ENCODE results near the gene TNS4. TPM values are rescaled to one million over a fixed set of nuclear protein-coding genes. Genes with fewer than 3 reads are reported as not detected.

Gene TNS4
- total RNA-seq, 4 donors from 2014 or later: 34.6 to 104 (median 71.1) TPM

DNA sequence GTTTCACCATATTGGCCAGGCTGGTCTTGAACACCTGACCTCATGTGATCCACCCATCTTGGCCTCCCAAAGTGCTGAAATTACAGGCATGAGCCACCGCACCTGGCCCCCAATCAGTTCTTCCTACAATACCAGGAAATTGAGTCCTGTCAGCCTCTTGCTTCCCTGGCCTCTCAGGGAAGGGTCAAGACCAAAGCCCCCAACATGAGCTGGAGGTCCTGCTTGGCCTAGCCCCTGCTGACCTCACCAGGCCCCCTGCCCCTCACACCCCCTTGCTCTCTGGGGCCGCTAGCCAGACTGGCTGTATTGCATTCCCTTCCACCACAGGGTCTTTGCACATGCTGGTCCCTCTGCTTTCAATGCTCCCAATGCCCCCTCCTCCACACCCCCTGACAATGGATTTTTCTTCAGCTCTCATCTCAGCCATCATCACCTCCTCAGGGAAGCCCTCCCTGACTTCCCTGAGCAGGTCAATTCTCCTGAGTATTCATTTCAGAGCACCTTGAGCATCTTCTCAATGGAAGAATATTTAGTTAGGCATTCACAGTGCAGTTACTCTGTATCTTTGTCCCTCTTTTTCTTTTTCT is 34.0 kb downstream of the TNS4 start:
- H3K4me1 ChIP-seq: peaks cover 0 to 32% (median 22%) of the 10 kb centered on the region in 3 donors
- H3K27me3 ChIP-seq: peaks cover 0 to 7% (median 0%) of the 10 kb centered on the region in 4 donors
- no peaks in the 10 kb centered on the region for H3K36me3 ChIP-seq
- intact Hi-C loops (cut with DNase I): no loop called here
- no peak for TF ChIP-seq CTCF (IDR thresholded peaks at IDR 0.05)
- no peak for TF ChIP-seq POLR2A (IDR thresholded peaks at IDR 0.05)
- H3K9me3 ChIP-seq: no peaks in the 10 kb centered on the region
- DNase-seq: no peak
- no peak overlapping the region for H3K4me3 ChIP-seq
- 88 to 90% methylated on average over 2 of the region's 2 CpGs for WGBS, 2 donors
- no peak overlapping the region for H3K27ac ChIP-seq

DNA sequence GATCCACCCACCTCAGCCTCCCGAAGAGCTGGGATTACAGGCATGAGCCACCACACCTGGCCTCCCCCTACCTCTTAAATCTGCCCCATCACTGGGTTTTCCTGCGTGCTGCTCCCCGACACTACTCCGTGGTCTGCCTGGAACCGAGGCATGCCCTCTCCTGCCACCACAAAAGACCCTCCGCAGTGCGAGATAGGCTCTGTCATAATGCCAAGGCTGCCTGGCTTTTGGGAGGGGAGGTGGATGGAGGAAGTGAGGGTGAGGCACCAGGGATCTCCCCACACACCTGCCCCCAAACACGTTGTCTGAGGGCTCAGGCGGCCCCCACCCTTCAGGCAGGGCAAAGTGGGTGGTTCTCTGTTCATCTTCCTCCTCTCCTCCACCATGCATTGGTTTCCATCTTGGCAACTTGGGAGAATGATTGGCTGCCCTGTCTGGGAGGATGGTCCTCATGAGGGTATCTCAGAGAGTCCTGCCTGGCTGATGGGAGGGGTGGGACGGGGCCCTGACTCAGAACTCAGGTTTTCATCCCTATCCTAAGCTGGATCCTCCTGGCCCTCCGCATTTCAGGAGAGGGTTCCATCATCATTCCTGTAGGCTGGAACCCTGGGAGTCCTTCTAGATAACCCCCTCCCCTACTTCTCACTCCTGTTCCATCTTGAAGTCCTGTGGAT is 35.0 kb downstream of the TNS4 start:
- no peak for DNase-seq
- intact Hi-C loops (cut with DNase I): no loop called here
- H3K36me3 ChIP-seq: no peaks in the 10 kb centered on the region
- peaks cover 0 to 32% (median 22%) of the 10 kb centered on the region in 3 donors for H3K4me1 ChIP-seq
- WGBS, 2 donors: 72 to 75% methylated on average over 4 to 10 of the region's 11 CpGs
- peaks cover 0 to 7% (median 0%) of the 10 kb centered on the region in 4 donors for H3K27me3 ChIP-seq
- H3K9me3 ChIP-seq: no peaks in the 10 kb centered on the region
- TF ChIP-seq CTCF (IDR thresholded peaks at IDR 0.05) (no peak), POLR2A (IDR thresholded peaks at IDR 0.05) (no peak)
- H3K4me3 ChIP-seq: no peak overlapping the region
- no peak overlapping the region for H3K27ac ChIP-seq

DNA sequence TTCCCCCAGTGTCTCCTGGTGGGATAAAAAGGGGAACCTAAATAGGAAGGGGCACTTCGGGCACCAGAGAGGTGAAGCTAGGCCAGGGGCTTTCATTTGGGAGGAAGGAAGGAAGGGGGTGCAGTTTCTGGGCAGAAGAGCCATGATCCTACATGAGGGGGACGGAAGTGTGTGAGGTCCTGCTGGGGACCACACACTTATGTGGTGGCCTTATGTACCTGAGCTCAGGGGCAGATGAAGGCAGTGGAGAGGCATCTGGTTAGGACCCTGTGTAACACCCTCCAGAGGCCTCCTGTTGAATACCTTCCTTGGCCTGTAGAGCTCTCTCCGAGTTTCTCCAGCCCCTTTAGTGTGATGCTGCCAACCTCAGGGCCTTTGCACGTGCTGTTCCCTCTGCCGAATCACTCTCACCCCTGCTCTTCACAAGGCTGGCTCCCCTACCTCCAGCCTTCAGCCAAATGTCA is 37.0 kb downstream of the TNS4 start:
- no peaks in the 10 kb centered on the region for H3K36me3 ChIP-seq

DNA sequence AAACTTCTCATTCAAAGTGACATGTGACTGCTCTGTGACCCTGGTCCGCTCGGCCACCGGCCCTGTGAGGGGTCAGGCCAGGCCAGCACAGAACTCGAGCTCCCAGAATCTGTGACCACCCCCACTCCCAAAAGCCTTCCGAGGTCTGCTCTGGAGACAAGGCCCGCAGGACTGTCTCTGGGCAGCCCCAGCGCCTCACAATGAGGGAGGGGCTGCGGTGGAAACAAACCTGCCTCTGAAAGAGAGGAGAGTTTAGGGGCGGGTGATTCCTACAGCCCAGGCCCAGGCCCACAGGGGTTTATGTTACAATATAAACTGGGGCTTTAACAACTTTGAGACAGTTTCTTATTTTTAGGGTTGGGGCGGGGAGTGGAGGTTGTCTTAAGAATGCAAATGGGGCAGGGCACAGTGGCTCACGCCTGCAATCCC is 38.3 kb downstream of the TNS4 start:
- no peak overlapping the region for H3K4me3 ChIP-seq
- DNase-seq: no peak
- TF ChIP-seq POLR2A (IDR thresholded peaks at IDR 0.05) (no peak), CTCF (IDR thresholded peaks at IDR 0.05) (no peak)
- peak overlapping the region in 3 of 4 donors; percentile 32 to 65 (median 54) for H3K27ac ChIP-seq
- H3K9me3 ChIP-seq: no peaks in the 10 kb centered on the region
- peaks cover 0 to 3% (median 0%) of the 10 kb centered on the region in 3 donors for H3K36me3 ChIP-seq
- intact Hi-C loops (cut with DNase I): no loop called here
- H3K4me1 ChIP-seq: peaks cover 0 to 58% (median 36%) of the 10 kb centered on the region in 3 donors
- H3K27me3 ChIP-seq: peaks cover 0 to 7% (median 0%) of the 10 kb centered on the region in 4 donors
- WGBS, 2 donors: 43 to 44% methylated on average over 4 to 9 of the region's 11 CpGs

More for the DNA sequence above, 37.0 kb downstream of the TNS4 start:
- no peaks in the 10 kb centered on the region for H3K9me3 ChIP-seq
- peaks cover 0 to 45% (median 28%) of the 10 kb centered on the region in 3 donors for H3K4me1 ChIP-seq
- H3K27me3 ChIP-seq: peaks cover 0 to 7% (median 0%) of the 10 kb centered on the region in 4 donors
- no peak overlapping the region for H3K27ac ChIP-seq
- no peak overlapping the region for H3K4me3 ChIP-seq
- no peak for DNase-seq
- WGBS, 2 donors: 76 to 84% methylated on average over 5 of the region's 5 CpGs
- TF ChIP-seq POLR2A (IDR thresholded peaks at IDR 0.05) (no peak), CTCF (IDR thresholded peaks at IDR 0.05) (no peak)
- intact Hi-C loops (cut with DNase I): no loop called here

All from esophagus squamous epithelium (tissue), 5 donors.